Stimulated activated CD4-positive, alpha-beta T cell treated with anti-CD3 and anti-CD28 coated beads, TNF-alpha, amount 100 ng/mL, for 24 hours (primary cell): ENCODE results near the gene SLC22A25.
"Not testable (repeated sequence)": the region's sequence is repeated elsewhere in the genome, so short reads cannot be mapped to it uniquely, and the experiment has no call there.

Experiments
- DNase-seq, 3 experiments: peaks; one replicate each; pipeline ENCODE4 v3.0.0-alpha.2; 2020; ENCODE audit warnings: low read depth in 3 of 3

Gene SLC22A25

DNA sequence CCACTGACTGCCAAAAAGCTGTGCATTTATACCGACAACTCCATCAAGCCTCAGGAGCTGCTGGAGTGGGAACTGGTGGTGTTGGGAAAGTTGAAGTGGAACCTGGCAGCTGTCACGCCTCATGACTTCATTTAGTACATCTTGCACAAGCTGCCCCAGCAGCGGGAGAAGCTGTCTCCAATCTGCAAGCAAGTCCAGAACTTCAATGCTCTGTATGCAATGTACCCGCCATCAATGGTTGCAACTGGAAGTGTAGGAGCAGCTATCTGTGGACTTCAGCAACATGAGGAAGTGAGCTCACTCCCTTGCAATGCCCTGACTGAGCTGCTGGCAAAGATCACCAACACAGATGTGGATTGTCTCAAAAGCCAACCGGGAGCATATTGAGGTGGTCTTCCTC lies at the start of gene SLC22A25:
Gene SLC22A25, minus strand, starts transcription at position 67 of the 400 bp plus-strand sequence. CDS start 13,947 bp downstream, outside the sequence.
- DNase-seq, result no peak

DNA sequence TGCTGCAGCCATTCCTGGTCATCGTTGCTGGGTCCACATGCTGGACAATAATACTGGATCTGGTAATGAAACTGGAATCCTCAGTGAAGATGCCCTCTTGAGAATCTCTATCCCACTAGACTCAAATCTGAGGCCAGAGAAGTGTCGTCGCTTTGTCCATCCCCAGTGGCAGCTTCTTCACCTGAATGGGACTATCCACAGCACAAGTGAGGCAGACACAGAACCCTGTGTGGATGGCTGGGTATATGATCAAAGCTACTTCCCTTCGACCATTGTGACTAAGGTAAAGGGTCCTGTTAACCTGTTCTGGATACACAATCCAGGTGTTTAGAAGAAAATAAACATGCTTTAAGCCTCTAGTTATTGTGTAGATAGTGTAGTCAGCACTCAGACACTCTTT lies 46.9 kb upstream of the SLC22A25 start:
- DNase-seq, result no peak

DNA sequence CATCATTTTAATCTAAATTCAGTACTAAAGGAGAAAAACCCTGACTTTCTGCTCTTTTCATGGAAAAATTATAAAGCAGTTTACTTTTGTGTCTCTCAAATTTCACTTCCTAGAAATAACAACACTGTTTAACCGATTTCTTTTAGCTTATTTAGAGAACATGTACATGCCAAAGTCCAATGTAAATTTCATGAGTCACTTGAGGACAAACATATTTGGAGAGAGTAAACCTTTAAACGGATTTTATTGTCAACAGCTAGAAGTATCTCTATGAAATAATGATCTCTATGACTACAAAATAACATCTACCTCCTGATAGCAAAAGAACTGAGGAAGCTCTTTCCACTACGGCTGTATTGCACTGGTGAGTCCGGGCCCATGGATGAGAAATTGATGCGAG lies 46.3 kb upstream of the SLC22A25 start:
- no peak for DNase-seq

DNA sequence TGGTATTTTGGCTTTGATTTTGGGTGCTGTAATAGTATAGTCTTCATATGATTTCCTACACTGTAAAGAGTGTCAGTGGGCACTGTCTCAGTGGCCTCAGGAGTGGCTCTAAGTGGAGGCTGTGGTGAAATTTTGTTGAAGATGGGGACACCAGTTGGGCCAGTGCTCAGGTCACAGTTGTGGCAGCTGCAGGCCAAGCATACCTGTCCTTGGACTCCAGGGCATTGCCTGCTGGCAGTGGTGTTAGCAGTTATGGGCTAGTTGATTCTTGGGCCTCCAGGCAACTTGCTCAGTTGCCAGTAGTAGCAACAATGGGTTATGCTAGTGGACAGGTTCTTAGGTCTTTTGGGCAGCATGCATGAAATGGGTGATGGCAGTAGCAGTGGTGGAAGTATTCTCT lies 39.2 kb upstream of the SLC22A25 start:
- DNase-seq, result no peak

DNA sequence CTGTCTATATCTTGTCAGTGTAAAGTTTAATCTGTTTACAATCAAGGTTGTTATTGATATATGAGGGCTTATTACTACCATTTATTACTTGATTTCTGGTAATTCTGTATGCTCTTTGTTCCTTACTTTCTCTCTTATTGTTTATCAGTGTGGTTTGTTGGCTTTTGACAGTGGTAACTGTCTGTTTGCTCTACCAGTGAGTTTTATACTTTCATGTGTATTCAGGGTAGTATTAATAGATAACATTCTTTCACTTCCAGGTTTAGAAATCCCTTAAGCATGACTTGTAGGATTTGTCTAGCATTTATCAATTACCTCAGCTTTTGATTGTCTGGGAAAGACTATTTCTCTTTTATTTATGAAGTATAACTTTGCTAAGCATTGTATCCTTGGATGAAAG lies 37.5 kb upstream of the SLC22A25 start:
- no peak for DNase-seq

DNA sequence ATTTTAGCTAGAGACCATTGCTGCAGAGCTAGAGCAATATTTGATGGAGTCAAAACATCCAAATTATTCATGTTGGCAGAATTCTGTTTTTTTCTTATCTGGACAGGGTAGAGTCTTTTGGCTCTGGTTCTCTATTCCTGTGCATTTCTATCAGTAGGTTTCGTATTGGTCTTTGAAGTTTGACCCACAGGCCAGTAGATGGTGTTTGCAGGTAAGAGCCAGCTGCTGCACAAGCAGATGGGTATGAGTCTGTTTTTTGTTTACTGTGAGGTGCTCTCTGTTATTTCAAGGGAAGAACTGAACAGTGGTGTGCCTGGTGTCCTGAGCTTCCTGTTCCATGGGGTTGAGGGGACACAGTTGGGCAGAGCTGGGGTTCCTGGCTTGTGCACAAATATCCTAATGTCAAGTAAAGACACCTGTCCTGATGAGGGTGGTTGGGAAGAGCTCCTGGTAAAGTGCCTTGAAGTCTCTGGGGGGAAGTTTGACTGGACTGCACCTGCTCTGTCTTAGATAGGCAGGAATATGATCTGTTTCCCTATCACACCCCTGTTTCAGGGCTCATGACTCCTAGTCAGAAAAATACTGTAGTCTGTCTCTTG lies 34.0 kb upstream of the SLC22A25 start:
- DNase-seq, result no peak

DNA sequence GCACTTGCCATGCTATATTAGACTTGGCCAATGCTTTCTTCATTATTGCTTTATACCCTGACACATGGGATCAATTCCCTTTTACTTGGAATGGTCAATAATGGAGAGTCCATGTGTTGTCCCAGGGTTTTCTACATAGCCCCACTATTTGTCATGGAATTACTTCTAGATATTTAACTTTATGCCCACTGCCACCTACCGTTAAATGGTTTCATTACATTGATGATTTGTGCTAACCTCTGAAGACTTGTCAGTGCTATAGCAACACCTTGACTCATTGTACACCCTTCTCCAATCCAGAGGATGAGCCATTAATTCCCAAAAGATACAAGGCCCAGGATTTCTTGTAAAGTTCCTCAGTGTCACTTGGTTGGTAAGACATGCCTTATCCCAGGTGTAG lies 31.4 kb upstream of the SLC22A25 start:
- DNase-seq, result no peak

DNA sequence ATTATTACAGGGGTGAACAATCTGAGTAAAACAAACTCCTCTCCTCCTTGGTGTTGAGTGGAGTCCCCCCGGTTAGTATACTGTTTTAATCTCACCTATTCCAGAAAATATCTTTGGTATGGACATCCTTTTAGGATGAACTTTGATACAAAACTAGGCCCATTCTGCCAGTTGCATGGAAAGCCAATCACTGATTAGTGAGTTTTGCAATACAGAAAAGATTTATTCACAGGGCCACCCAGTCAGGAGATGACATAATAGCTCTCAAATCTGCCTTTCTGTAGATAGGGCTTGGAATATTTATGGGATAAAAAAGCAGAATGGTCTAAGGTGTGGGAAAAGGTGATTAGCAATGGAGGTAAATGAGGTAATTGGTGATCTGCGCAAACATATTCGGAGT lies 30.3 kb upstream of the SLC22A25 start:
- no peak for DNase-seq

DNA sequence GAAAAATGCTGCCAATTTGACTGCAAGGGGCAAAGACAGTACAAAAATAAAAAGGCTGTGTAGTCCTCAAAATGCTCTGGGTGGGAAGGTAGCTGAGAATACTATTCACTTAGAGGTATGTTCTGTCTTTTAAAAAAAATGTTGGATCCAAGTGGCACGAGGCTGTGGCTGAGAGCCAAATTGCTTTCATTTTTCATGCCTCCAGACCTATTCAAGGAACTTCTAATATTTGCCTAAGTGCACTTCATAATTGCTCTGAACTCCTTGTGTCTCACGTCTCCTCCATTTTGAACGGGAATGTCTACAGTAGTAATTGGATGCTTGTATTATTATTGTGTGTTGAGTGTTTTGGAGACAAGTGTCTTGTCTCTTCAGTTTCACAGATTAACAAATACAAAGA lies 19.1 kb upstream of the SLC22A25 start:
- DNase-seq, result no peak

DNA sequence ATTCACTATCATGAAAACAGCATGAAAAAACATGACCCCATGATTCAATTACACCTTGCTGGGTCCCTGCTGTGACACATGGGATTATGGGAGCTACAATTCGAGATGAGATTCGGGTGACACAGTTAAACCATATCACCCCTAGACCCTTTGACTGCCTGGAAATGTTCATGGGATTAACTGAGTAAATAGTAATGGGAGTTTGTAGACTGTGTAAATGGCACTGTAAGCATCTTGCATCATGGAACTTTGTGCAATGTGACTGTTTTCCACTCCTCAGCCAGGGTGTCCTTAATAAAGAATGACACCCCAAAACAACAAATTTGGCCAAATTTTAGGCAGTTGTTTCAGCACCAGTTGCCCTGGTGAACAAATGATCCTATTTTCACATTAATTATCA lies 7.9 kb upstream of the SLC22A25 start:
- no peak for DNase-seq

DNA sequence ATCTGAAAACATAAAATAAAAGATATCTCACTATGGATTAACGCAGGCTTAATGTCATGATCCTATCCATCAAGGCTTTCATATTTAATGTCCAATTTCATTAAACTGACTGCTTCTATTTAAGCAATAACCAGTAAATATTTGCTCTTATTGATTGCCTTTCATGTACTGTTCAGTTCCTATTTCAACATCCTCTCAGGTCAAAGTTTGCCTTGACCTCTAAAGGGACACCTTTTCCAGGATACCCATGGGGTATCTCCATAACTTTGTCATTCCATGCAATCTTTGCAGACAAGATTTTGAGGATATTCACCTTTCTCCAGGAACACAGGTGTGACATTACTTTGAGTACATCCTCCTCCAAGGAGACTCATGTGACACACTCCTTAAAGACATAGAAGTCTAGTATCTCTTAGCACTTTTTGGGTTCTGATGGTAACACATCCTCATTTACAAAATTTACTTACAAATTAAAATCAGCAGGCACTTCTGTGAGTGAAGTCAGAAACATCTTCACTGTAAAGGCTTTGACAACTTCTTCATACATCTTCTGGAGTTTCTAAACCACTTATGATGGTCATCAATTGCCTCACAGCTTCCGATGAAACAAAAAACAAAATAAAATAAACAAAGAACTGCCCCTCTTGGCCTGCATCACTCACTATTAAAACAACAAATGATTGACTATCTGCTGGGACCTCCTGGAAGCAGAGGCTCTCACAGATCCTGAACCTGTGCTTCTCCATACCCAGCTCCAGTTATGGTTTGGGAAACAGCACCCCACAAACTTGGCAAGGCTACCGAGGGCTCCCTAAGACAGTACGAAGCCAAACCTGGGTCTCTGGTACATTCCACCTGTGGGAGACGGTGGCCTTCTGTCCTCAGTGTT lies 7.0 kb upstream of the SLC22A25 start:
- no peak for DNase-seq

DNA sequence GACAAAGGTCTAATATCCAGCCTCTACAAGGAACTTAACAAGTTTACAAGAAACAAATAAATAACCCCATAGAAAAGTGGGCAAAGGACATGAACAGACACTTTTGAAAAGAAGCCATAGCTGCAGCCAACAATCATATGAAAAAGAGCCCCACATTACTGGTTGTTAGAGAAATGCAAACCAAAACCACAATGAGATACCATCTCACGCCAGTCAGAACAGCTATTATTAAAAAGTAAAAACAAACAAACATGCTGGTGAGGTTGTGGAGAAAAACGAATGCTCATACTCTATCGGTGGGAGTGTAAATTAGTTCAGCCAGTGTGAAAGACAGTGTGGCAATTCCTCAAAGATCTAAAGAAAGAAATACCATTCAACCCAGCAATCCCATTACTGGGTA lies 5.6 kb upstream of the SLC22A25 start:
- DNase-seq, result no peak

DNA sequence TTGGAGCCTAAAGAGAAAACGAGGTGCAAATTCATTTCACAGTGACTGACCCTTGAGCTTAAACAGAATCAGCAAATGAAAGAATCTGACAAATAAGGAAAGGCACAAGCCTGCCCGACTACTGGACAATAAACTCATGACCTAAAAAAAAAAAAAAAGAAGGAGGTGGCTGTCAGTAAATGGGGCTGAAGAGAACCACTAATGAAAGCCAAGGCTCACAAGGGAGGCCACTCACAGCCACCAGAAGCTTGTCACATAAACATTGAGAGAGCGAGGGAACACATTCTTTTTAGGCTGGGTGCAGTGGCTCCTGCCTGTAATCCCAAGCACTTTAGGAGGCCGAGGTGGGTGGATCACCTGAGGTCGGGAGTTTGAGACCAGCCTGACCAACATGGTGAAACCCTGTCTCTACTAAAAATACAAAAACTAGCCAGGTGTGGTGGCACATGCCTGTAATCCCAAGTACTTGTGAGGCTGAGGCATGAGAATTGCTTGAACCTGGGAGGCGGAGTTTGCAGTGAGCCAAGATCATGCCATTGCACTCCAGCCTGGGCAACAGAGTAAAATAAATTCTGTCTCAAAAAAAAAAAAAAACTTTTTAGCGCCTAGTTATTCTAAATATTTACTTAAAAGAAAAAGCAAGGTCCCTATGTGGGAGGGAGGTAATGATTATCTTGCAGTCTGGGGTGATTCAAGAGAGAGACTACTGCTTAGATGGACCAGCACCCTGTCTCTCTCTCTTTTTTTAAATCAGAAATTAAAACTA lies 4.0 kb upstream of the SLC22A25 start:
- DNase-seq, result not testable (repeated sequence)

DNA sequence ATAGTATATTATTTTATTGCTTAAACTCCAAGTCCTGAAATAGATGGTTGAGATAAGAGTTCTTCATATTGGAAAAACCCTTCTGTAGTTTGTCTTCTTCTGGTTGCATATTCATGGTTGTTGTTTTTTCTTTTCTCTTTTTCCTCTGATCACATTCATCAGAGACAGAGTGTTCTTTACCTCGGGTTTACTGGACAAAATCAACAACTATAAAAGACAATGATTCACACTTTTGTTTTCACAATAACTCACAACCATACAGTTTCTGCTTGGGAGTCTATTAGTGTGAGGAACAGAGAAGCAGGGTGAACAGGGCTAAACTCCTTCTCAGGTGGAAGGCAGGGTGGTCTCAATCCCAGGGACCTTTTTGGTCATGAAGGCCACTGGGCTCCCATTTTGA lies 2.6 kb upstream of the SLC22A25 start:
- no peak for DNase-seq

DNA sequence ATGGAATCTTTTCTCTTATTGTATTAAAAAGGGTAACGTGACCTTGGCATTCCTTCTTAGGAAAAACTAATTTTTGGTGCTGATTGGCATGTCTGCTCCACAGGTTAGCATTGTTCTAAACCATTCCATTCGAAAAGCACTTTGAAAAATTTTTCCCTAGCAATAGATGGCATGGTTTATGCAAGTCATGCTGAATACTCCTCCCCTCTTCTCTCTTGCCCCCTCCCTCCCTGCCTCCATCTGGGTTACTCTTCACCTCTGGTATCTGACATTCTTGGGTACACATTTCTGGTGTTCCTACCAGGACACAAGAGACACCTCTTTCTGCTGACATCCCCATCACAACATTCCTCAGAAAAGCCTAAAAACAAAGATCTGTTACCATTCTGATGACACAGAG lies 1.5 kb upstream of the SLC22A25 start:
- DNase-seq, result no peak

DNA sequence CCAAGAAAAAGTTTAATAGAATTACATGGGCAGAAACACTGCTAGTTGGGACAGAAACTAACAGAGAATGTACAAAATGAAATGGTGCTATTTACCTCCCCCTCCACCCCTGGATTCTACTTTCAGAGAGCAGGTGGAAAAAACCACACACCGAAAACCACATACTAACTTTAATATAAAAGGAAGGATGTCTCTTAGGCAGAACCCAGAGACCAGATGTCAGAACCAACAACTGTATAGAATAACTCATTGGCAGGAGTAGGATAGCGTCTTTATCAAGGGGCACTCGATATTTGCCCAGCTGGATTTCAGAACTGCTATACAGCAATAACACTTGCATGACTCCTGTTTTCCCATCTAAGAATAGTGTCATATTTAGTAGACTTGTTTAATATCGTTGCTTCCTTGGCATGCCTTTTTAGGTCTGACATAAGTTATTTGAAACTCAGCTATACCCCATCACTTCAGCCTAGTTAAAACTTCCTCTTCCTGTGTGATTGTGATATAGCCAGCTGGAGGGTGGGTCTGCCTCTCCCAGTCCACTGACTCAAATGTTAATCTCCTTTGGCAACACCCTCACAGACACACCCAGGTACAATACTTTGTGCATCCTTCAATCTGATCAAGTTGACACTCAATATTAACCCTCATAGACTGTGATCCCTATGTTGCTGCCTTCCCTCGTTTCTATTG lies 1.2 kb downstream of the SLC22A25 start:
- no peak for DNase-seq

DNA sequence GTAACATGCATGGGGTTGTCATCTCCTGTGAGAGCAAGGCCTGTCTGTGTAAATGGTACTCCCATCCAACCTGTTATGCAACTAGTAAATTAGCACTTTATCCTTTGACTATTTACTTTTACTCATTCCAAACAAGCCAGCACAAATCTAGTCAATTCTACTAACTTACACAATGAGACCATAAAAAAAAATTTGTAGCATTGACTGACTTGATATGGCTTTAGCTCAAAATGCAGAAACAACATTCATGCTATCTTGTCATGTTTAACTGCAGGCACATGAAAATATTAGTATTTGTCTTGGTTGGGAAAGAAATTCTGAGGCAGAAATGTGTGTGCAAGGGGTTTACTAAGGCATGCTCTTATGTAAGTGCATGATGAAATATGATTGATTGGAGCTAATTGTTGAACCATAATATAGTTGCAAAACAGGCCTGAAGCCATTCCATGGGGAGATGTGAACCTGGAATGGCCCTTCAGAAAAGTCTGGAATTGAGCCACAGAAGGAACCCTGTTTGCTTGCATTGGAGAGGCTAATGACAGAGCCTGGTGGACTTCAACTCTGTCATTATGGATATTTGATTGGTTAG lies 2.5 kb downstream of the SLC22A25 start:
- DNase-seq, result no peak

DNA sequence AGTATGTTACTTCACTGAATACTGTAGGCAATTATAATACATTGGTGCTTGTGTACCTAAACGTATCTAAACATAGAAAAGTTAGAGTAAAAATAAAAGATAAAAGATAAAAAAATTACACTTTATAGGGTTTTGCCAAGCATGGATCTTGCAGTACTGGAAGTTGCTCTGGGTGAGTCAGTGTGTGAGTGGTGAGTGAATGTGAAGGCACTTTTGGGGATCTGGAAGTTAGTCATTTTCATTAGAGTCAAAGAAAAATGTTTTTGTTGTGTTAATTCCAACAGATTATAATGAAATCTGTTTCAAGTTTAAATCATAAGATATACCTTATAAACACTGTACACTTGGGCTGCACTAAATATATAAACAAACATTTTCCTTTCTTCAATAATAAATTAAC lies 3.3 kb downstream of the SLC22A25 start:
- DNase-seq, result no peak

DNA sequence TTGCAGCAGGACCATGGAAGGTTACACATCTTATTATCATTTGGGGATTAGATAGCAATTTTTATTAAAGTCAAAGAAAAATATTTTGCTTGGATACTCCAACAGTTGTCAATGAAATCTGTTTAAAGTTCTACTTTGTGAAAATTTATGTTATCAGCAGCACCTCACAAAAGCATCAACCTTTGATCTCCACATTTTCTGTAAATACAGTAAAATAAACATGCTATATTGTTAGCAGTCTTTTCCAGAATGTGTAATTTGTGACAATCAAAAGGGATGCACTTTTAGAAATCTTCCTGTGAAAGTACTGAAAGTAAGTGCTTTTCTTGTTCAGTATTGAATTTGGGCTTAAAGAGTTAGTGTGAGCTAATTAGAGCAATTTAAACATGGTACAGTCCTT lies 4.1 kb downstream of the SLC22A25 start:
- DNase-seq, result no peak

DNA sequence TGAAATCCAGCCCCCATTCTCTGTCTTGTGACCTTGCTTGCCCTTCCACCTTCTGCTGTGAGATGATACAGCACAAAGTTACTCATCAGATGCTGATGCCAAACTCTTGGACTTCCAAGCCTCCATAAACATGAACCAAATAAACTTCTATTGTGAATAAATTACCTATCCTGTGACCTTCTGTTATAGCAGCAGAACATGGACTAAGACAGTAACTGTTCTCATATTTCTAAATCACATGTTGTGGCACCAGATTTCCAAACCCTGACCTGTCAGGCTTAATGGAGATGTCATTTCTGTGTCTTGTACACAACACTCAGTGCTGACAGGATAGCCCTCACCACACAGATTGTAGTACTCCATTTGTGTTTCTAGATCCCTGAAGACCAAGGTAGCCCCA lies 6.0 kb downstream of the SLC22A25 start:
- DNase-seq, result no peak
